ENCODE results near the gene YPEL3.

YPEL3 gene

GRCh38 chr16:30046178-30046577 lies 49.8 kb downstream of the YPEL3 start:
- DNase-seq (ENCODE audit: low spot score): no peak
